T follicular helper cell (primary cell): ENCODE data around the gene OAS2.
"Not testable (repeated sequence)": the region's sequence is repeated elsewhere in the genome, so short reads cannot be mapped to it uniquely, and the experiment has no call there.

Experiments
- DNase-seq: peaks from one replicate; pipeline ENCODE4 v3.0.0-alpha.2; 2020; ENCODE audit warnings: low read depth

The OAS2 gene

DNA sequence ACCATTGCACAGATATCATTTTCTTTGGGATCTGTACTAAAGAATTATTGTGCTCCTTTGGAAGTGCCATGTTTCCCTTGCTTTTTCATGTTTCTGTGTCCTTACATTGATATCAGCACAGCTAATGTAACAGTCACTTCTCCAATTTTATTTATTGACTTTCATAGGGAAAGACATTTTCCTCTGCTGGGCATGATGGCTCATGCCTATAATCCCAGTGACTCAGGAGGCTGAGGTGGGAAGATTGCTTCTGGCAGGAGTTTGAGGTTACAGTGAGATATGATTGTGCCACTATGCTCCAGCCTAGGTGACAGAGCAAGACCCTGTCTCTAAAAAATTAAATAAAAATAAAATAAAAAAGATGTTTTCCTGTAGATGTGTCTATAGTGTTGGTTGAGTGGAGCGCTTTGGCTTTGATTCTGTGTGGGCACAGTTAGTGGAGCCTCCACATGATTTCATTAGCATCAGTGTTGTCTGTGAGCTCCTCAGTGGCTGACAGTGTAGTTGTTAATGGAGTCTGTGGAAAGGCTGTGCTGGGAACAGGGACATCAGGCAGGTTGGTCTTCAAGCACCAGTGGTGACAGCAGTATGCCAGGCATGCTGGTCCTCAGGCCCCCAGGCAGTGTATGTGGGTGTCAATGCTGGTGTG is 7.4 kb downstream of the OAS2 start:
- no peak for DNase-seq

DNA sequence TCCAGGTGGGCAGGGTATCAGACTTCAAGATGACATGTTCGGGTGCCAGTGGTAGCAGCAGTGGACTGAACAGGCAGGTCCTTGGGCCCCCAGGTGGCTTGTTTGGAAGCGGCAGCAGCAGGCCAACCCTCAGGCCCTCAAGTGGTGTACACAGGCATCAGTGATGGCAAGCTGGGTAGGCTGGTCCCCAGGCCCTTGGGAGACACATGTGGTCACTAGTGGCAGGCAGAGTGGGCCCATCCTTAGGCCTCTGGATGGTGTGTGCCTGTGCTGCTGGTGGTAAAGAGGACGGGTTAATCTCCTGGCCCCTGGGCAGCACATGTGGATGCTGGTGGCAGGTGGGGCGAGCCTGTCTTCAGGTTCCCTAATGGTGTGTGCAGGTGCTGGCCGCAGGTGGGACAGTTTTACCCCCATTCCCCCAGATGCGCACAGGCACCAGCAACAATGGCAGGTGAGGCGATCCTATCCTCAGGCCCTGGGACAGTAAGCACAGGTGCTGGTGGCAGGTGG is 8.0 kb downstream of the OAS2 start:
- DNase-seq = no peak

DNA sequence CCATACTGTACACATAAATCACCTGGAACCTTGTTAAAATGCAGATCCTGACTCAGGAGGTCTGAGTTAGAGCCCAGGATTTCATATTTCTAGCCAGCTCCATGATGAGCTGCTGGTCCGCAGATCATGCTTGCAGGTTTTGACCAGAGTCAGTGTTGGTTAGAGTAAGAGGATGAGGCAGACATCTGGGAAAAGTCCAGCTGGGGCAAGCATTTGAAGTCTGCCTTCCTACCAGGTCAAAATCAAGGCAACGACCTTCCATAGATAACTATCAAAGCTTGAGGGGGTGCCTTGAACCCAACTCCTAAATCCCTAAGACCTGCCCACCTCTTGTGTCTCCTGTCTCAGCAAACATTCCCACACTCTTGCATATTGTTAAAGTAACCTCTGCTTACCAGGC is 9.2 kb downstream of the OAS2 start:
- DNase-seq = no peak

GRCh38 chr12:112988224-112988623 is 9.9 kb downstream of the OAS2 start:
- no peak for DNase-seq

- not testable (repeated sequence) for DNase-seq
Measured at GRCh38 chr12:112988823-112989385, 10.6 kb downstream of the OAS2 start.

- no peak for DNase-seq
Measured at GRCh38 chr12:112989806-112990205, 11.5 kb downstream of the OAS2 start.

DNA sequence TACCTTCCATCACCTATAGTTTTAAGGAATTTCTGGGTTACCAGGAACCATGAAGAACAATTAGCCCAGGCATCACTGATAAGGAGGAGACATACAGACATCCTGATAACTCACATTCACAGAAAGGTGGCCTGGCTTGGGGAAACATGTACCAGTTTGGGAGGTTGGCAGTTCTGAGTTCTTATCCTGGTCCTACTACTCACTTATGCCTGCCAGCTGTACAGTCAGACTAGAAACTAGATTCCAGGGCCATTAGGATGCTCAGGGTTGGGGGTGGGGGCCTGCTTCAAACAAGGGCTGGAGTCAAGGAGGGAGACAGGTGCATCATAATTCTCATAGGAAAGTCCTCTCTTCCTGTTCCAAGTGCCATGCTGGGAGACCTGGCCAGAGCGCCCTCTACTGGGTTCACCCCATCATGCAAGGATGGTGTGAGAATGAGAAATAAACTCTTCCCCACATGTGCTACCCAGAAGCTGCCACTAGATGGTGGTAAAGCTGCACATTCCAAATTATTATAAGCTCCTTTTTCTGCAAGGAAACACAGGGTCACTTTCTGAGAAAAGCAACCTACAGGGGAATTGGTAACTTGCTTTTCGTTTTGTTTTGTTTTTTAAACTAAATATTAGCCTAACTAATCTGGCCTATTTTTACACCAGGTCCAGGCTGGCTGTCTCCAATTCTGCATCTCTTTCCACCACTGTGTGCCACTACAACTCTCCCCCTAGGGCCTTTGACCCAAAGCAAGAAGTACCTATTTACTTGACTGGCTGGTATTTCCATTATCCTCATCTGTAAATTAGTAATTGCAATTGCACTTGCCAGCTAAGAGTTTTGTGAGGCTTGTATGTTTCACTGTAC is 14.5 kb downstream of the OAS2 start:
- DNase-seq = peak; percentile 44

DNA sequence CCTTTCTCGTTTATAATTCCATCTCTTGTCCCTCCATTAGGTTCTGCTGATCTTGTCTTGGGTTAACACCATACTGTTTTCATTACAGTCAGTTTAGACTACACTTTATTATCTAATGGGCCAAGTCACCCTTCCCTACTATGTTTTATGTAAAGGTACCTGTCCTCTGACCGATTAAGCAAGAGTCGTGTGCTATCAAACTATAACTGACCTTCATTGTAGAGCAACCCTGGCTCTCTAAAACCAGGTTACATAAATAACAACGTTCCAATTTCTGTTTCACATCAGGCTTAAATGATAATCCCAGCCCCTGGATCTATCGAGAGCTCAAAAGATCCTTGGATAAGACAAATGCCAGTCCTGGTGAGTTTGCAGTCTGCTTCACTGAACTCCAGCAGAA is 16.7 kb downstream of the OAS2 start:
- no peak for DNase-seq

DNA sequence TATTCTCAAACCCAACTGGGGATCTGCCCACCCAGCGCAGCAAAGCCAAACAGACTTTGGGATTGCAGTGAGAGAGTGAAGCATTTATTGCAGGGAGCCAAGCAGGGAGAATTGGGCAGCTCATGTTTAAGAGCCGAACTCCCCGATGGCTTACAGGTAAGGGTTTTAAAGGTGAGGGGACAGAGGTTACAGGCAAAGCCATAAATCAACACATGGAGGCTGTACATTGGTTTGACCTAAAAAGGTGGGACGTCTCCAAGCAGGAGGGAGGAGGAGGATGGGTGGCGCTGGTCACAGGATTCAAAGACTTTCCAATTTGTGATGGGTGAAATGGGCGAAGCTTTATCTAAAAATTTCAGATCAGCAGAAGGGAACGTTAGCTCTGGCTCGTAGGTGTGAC is 18.2 kb downstream of the OAS2 start:
- no peak for DNase-seq

DNA sequence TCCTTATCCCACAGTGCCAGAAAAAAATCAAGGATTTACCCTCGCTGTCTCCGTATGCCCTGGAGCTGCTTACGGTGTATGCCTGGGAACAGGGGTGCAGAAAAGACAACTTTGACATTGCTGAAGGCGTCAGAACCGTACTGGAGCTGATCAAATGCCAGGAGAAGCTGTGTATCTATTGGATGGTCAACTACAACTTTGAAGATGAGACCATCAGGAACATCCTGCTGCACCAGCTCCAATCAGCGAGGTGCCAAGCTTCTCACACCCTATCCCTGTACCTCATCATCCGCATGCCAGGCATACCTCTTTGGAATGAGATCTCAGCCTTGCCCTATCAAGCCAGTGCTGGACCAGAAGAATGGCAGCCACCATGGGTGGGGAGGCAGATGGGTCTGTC is 19.2 kb downstream of the OAS2 start:
- DNase-seq = no peak

DNA sequence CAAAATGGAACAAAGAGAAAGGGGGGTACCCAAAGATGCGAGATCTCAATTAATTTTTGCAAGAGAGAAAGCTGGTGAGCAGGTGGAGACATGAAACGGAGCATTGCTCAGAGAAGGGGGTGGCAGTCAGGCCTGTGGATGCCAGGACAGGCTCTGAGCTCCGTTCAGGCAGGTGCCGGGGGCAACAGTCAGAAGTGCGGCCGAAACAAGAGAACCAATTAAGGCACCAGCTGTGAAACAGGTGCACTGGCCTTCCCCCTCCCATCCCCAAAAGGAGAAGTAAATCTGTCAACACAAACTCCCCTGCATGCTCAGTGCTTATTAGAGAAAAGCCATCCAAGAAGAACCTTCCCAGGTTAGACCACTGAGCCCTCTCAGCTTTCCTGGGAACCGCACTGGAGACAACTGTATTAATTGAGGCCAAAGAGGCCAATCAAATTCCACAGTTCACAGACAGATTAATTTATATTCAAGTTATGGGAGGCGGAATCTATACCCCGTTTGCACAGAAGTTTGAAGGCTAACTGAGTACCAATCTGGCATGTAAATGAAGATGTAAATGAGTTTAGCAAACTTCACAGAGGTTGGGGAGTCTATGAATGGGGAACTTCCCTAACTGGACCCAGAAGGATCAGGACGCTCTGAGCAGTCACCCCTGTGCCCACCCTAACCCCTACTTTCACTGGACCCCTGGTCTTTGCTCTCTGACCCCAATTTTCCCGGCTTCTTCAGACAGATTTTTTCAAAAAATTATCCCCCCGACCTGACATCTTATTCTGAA is 20.9 kb downstream of the OAS2 start:
- no peak for DNase-seq

DNA sequence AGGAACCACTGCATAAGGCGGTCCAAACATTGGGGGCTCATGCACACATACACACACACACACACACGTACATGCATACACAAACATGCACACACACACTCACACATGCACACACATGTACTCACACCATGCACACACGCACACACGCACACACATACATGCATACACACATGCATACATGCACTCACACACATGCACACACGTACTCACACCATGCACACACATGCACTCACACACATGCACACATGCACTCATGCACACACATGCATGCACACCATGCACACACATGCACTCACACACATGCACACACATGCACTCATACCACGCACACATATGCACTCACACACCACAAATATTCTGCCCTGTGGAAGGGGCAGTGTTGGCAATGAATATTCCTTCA is 22.1 kb downstream of the OAS2 start:
- no peak for DNase-seq

DNA sequence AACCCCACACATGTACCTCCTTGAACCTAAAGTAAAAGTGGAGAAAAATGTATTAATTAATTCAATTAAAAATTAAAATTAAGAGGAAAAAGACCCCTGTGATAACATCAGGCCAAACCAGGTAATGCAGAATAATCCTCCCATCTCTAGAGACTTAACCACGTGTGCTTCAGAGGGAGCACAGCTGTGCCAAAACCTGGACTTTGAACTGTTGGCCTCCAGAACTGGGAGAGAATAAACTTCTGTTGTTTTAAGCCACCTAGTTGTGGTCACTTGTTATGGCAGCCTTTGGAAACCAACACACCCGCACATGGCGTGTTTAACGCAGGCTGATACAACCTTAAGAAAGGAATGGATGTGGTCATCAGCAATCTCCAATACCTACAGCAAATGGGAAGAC is 23.8 kb downstream of the OAS2 start:
- DNase-seq = no peak

DNA sequence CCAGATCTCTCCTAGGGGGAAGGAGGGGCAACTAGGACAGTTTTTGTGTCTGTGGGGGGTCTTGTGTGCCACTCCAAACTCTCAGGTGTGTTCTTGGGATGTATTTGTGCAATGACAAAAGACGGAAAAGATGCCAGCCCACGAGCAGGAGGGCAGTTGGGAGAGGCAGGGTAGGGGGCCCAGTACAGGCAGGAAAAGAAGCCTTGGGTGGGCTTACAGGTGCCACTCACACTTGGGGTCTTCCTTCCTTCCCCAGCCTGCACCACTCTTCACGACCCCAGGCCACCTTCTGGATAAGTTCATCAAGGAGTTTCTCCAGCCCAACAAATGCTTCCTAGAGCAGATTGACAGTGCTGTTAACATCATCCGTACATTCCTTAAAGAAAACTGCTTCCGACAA is 24.4 kb downstream of the OAS2 start:
- DNase-seq = no peak

DNA sequence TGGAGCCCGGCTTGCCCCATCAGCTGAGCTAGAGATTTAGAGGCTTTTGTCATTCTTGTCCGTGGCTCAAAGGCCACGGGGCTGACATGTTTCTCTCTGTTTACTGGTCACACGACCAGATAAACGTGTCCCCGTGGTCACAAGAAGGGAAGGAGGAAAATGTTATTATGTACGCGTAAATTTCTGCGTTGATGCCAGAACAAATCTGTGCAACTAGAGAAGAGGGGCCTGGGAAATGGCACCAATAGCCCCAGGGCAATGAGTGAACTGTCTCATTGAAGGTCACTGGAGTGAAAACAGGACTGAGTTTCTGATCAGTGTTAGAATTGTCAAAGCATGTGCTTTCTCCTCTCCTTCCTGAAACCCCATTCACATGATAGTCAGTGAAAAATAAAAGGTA is 25.3 kb downstream of the OAS2 start:
- DNase-seq = no peak

- DNase-seq = no peak
Measured at GRCh38 chr12:113005762-113006161, 27.4 kb downstream of the OAS2 start.

DNA sequence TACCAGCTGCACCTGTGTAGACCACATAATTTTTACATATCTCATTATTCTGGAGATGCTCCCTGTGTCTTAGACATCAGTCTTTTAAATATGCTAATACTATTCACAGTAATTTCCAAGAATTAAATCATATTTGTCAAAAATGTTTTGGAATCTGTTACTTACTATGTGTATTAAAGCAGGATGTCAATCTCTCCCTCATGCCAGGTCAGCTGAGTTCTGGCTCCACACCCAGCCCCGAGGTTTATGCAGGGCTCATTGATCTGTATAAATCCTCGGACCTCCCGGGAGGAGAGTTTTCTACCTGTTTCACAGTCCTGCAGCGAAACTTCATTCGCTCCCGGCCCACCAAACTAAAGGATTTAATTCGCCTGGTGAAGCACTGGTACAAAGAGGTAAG is 27.9 kb downstream of the OAS2 start:
- no peak for DNase-seq

GRCh38 chr12:113006641-113007040 is 28.3 kb downstream of the OAS2 start:
- no peak for DNase-seq

GRCh38 chr12:113007166-113007565 is 28.8 kb downstream of the OAS2 start:
- no peak for DNase-seq

GRCh38 chr12:113010701-113011100 is 32.4 kb downstream of the OAS2 start:
- DNase-seq = no peak

- no peak for DNase-seq
Measured at GRCh38 chr12:113014565-113014964, 36.2 kb downstream of the OAS2 start.

- no peak for DNase-seq
Measured at GRCh38 chr12:113016796-113017195, 38.5 kb downstream of the OAS2 start.
